ENCODE results near the gene PGAP2. TPM values are rescaled to one million over a fixed set of nuclear protein-coding genes. Genes with fewer than 3 reads are reported as not detected.

PGAP2 gene
- total RNA-seq, 2 experiments from 2014 or later, result 39.6 to 40.1 TPM

DNA sequence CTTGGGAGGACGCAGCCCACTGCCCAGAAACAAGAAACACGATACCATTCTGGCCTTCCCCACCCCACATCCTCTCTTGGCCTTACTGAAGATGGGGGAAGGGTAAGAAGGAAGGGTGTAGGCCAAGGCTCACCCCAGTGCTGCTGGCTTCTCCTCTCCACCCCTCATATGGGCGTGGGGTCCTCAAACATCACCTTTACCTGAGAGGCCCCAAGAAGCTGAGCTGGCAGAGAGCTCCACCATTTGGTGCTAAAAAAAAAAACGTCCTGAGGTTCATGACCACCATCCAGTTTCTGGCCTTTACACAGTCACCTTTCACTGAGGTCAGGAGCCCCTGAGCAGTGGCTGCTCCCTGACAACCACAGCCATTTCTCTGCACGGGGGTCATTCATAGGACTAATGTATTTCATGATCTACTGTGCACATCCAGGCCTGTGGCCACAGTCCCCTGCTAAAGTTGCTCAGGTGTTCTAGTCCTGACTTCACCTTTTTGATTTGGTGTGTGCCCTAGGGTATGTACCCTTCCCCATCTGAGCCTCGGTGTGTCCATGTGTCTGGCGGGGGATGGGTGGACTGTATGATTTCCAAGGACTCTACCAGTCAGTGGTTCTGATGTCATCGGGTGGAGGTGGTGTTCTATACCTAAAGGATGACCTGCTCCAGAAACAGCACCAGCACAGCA, 17.3 kb downstream of the PGAP2 start:
- CTCF ChIA-PET, result interaction anchor here (1.0 to 1.6 kb wide), 6 partner anchors 8 to 29 kb away, joined by 3 to 14 read pairs (median 4); partner anchors contain the start of gene PGAP2
- POLR2A ChIA-PET, result interaction anchor here (0.6 to 0.9 kb wide), 3 partner anchors 15 to 27 kb away, joined by 3 read pairs; partner anchors contain the start of gene RHOG

DNA sequence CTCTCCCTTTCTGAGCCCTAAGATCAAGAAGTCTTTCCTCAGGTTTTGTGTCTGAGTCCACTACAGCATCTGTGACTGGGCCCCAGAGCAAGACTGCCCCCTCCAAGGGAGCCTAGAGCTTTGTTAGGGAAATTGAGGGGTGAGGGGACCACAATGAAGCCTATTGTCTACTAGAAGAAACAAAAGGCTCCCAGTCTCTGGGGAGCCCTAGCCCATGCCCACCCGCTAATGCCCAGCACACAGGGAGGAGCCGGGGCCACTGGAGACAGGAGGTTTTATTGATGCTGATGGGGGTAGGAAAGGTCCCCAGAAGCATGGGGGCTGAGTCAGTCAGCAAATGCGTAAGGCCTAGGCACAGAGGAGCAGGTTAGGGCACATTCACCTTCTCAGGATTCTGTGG, 18.4 kb downstream of the PGAP2 start:
- ChIA-PET POLR2A (no interaction called here), CTCF (no interaction called here)

GRCh38 chr11:3827434-3828186, 19.2 kb downstream of the PGAP2 start:
- ChIA-PET CTCF (no interaction called here), POLR2A (no interaction called here)

- ChIA-PET CTCF (interaction anchor here (1.5 kb wide), 1 partner anchor 243 kb away, joined by 5 read pairs; no protein-coding TSS in a partner anchor), POLR2A (interaction anchor here (1.0 to 3.7 kb wide), 2 partner anchors 9 to 11 kb away, joined by 3 to 18 read pairs; partner anchors contain the start of gene RHOG)
Measured at GRCh38 chr11:3830088-3830487, 21.7 kb downstream of the PGAP2 start.

DNA sequence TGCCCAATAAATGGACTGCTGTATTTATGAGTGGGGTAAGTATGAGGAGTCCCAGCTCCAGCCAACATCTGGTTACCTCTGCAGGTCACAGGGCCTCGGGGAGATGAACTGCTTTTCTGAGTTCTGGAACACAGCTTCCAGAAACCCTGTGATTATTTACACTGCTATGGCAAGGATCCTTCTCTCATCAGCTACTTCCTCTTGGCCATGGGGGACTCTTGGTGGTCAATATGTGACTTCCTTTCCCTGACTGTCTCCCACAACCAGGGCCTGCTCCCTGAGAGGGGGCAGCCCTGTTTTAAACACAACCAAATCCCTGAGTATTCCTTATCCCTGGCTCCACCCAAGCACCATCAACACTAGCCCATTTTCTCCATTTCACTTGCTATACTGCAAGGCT, 22.4 kb downstream of the PGAP2 start:
- ChIA-PET POLR2A (interaction anchor here (1.0 to 3.7 kb wide), 3 partner anchors 9 to 22 kb away, joined by 3 to 18 read pairs (median 5); partner anchors contain the start of genes PGAP2 and RHOG), CTCF (interaction anchor here (1.2 to 3.2 kb wide), 5 partner anchors 9 to 242 kb away, joined by 3 to 13 read pairs (median 4); partner anchors contain the start of genes RHOG and STIM1)

DNA sequence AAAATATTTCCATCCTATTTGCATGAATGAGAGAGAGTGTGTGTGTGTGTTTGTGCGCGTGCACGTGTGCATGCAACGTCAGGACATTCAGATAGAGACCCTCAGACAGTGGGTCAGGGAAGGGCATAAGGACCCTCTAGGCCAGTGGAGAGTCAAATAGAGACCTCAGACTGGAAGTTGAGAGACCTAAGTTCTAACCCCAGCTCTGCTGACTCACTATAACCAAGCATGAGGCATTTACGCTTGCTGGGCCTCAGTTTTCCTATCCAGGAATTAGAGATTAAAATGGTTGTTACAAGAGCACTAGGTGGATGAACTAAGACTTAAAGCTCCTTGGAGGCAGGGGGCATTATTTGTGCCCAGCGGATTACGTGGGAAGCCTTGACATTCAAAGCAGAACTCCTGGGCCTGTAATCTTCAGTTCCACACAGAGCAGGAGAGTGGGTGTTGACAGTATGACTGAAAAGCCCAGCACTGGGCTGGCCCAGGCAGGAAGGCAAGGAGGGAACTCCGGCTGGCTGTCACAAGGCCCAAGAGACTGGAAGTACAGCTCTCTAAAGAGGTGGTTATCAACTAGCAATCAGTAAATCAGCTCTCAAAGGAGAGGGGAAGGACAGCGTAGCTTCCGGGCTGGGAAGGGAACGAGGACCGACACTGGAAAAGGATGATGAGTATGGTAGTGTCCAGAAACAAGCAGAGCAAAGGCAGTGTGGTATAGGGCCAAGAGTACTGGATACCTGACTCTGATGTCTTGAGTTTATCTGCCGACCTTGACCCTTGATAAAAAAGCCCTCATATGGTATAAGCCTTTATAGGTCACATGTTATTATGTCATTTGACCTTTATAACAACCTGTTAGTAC, 23.2 kb downstream of the PGAP2 start:
- ChIA-PET CTCF (interaction anchor here (0.6 to 3.2 kb wide), 7 partner anchors 8 to 241 kb away, joined by 3 to 13 read pairs (median 4); partner anchors contain the start of genes RHOG and STIM1), POLR2A (interaction anchor here (1.1 to 3.7 kb wide), 3 partner anchors 10 to 23 kb away, joined by 3 to 18 read pairs (median 5); partner anchors contain the start of genes PGAP2 and RHOG)

DNA sequence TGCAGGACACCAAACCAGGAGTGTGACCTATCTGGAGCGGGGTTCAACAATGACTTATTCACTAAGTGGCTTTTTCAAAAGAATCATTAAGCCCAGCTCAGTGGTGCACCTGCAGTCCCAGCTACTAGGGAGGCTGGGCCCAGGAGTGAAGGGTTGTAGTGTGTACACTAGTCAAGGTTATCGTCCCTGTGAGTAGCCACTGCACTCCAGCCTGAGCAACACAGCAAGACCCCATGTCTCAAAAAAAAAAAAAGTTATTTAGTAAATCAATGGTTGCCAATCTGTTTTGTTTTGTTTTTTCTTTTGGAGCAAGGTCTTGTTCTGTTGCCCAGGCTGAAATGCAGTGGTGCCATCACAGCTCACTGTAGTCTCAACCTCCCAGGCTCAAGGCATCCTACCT, 24.5 kb downstream of the PGAP2 start:
- POLR2A ChIA-PET, result interaction anchor here (0.7 kb wide), 1 partner anchor 98 kb away, joined by 3 read pairs; no protein-coding TSS in a partner anchor
- CTCF ChIA-PET, result interaction anchor here (1.2 to 3.2 kb wide), 3 partner anchors 9 to 24 kb away, joined by 3 to 13 read pairs (median 3); partner anchors contain the start of genes PGAP2 and RHOG

DNA sequence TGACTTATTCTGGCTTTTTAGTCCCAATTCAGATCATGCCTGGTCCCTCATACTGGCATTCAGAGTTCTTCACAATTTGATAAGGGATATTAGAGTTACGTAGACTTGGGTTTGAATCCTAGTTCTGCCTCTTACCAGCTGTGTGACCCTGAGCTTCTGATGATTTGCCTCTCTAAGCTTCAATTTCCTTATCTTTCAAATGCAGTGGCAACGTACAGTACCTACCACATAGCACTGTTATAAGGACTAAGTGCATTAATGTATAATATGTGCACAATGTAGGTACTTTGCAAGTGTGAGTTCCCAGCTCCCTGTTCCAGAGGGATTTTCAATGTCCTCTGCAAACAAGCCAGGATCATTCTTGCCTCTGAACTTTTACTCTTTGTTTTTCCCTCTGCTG, 25.1 kb downstream of the PGAP2 start:
- POLR2A ChIA-PET, result interaction anchor here (0.7 kb wide), 1 partner anchor 97 kb away, joined by 3 read pairs; no protein-coding TSS in a partner anchor

DNA sequence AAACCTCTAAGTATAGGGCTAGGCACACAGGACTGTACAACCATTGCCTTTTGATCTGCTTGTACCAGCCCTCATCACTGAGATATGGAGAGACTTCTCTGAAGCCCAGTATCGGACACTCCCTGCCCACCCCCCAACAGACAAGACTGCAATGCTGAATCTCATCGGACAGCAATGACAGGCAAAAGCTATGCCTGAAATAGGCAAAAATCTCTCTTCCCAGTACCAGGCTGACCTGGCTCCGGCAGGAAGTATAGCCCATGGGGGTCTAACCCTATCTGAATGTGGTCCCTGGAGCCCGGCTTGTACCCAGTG, 25.9 kb downstream of the PGAP2 start:
- ChIA-PET POLR2A (no interaction called here), CTCF (interaction anchor here (0.9 to 2.6 kb wide), 4 partner anchors 9 to 238 kb away, joined by 3 to 15 read pairs (median 4); partner anchors contain the start of genes PGAP2 and STIM1)

More for the DNA sequence above, 25.1 kb downstream of the PGAP2 start:
- CTCF ChIA-PET, result interaction anchor here (0.9 to 3.2 kb wide), 4 partner anchors 8 to 239 kb away, joined by 3 to 13 read pairs (median 4); partner anchors contain the start of genes PGAP2 and RHOG

DNA sequence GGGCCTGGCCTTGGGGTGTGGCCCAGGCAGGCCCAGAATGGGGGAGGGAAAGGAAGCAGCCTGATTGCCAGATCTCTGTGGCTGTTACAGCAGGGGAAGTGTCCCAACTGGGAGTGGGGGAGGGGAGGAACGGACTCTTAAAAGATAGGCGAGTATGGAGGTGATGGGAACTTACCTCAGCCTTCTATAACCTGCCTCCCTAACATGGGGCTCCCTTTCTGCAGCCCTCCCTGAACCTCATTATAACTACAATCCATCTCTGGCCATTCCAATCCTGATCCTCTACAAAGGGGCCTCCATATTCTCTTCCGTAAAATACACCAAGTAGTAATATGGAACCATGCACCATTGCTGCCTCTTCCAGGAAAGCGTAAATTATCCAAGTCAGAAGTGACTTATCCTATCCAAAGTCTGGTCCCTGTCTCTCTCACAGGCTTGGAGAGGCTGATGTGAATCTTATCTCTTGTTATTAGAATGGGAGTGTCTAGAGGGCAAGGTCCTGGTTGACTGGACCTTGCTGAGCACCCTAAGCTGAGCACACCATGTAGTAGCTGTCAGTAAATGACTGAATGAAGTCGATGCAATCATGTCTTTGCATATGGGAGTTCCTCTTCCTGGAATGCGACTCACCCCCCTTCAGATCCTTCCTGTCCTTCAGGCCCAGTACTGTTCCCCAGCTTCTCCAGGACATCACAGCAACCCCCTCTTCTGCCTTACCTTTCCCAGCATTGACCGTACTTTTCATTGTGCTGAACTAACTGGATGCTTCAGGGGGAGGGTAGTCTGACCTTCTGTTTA, 26.5 kb downstream of the PGAP2 start:
- POLR2A ChIA-PET, result no interaction called here
- CTCF ChIA-PET, result interaction anchor here (0.8 to 3.2 kb wide), 4 partner anchors 10 to 238 kb away, joined by 3 to 15 read pairs (median 10); partner anchors contain the start of gene STIM1

GRCh38 chr11:3835751-3836150, 27.4 kb downstream of the PGAP2 start:
- ChIA-PET CTCF (interaction anchor here (0.8 to 3.2 kb wide), 5 partner anchors 11 to 237 kb away, joined by 4 to 15 read pairs (median 10); partner anchors contain the start of genes PGAP2 and STIM1), POLR2A (no interaction called here)

GRCh38 chr11:3836903-3837302, 28.5 kb downstream of the PGAP2 start:
- POLR2A ChIA-PET, result interaction anchor here (0.5 to 3.3 kb wide), 3 partner anchors 18 to 70 kb away, joined by 4 to 19 read pairs (median 4); partner anchors contain the start of gene STIM1
- CTCF ChIA-PET, result interaction anchor here (0.6 to 3.2 kb wide), 6 partner anchors 12 to 236 kb away, joined by 3 to 15 read pairs (median 8); partner anchors contain the start of genes PGAP2 and STIM1

DNA sequence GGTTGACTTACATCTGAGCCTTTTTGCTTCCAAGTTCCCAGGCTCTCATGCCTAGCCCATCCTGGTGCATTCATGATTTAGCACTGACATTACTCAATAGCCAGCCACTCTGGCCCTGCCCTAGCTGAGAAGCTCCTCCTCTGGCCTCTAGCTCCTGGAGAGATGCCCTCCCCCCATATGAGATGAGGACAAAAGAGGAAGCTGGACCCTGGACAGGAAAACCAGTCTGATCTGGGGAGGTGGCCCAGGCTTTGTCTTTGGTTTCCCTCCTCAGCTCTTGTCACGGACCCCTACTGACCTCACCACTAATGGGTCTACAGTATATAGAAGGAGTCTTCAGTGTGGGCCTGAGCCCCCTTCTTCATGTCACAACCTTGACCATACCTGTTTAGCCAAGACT, 29.4 kb downstream of the PGAP2 start:
- ChIA-PET POLR2A (interaction anchor here (3.3 kb wide), 1 partner anchor 17 kb away, joined by 19 read pairs; the partner anchor contains the start of gene STIM1), CTCF (interaction anchor here (1.1 to 3.2 kb wide), 4 partner anchors 13 to 235 kb away, joined by 5 to 14 read pairs (median 8); partner anchors contain the start of gene PGAP2)

DNA sequence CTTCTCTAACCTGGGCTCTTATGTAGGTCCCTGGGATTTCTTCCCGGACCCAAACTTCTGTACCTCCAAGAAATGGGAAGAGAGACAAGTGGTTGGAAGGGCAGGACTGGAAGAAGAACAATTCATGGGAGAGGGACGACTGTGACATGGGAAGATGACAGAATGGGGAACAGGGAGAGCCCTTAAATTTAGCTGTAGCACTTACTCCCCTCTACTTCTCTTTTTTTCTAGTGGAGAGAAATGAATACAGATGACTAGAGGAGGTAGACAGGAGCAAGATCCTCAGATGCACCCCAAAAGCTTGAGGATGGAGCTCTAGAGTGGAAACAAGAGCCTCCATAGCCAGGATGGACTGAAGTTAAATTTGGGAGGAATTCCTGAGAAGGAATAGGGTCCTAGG, 30.1 kb downstream of the PGAP2 start:
- POLR2A ChIA-PET, result interaction anchor here (3.3 kb wide), 1 partner anchor 17 kb away, joined by 19 read pairs; the partner anchor contains the start of gene STIM1
- CTCF ChIA-PET, result interaction anchor here (1.1 to 1.9 kb wide), 3 partner anchors 7 to 234 kb away, joined by 4 to 6 read pairs (median 5); no protein-coding TSS in a partner anchor

DNA sequence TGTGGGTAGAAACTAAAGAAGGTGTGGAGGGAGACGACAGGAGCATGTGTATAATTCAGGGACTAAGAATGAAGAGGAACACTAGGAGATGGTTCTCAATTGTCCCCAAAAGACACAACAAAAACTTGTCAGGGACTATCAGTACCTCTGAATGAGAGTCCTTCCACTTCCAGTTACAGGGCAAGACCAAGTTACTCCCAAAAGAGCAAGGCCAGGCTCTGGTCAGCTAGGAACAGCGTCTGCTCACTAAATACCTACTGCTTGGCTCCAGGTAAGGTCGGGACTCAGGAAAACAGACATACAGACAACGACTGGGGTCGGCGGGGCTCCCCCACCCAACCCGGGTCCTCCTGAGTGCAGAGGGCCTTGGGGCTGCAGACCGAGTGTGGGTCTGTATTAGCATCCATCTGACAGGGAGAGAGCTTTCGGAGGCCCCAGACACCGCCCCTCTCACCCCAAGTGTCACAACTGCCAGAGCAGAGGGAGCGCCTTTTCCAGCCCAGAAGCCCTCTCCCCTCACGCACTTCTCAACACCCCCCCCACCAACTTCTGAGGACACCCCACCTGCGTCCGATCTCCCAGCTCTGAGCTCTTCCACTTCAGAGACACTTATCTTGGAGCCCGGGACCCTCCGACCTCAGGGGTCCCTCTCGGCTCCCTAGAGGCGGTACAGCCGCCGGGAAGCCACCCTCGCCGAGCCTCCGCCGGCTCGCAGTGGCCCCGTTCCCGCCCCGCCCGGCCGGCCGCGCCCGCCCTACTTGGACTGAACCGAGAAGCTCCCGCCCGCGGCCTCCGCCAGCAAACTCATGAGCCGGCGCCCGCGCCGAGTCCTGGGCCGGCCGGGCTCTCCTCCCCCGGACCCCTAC, 31.9 kb downstream of the PGAP2 start:
- POLR2A ChIA-PET, result interaction anchor here (0.8 to 2.7 kb wide), 9 partner anchors 10 to 218 kb away, joined by 3 to 63 read pairs (median 6); partner anchors contain the start of genes NUP98 and STIM1
- CTCF ChIA-PET, result interaction anchor here (0.5 to 7.2 kb wide), 12 partner anchors 9 to 233 kb away, joined by 3 to 74 read pairs (median 4); partner anchors contain the start of gene STIM1

DNA sequence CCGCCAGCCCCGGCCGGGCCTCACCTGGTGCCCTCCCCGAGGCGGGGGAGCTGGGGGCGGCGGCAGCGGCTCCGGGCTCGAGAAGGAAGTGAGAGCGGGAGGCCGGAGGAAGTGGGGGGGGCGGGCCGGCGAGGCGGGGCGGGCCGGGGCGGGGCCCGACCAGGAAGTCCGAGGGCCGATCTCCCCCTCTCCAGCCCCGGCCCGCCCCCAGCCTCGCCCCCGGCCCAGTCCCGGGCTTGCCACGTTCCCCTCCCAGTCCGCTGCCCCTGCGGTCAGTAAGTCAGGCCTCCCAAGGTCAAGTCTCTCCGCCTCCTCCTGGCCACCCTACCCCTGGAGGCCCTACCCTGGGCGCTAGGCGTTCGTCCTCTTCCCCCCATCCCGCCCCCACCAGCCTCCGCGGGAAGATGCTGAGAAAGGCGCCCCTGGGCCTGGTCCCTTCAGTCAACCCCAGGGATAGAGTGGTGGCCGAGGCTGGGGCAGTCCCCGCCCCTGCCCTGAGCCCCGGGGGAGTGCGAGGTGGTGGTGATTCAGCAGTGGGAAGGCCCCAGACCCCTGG, 32.6 kb downstream of the PGAP2 start, which contains the start of gene RHOG:
TSS of gene RHOG (minus strand) at position 90 of the 556 bp plus-strand sequence. CDS start 12,821 bp downstream, outside the sequence.
- CTCF ChIA-PET, result interaction anchor here (0.5 to 7.2 kb wide), 17 partner anchors 9 to 346 kb away, joined by 3 to 74 read pairs (median 4); partner anchors contain the start of gene STIM1
- POLR2A ChIA-PET, result interaction anchor here (0.6 to 2.7 kb wide), 15 partner anchors 9 to 254 kb away, joined by 3 to 63 read pairs (median 5); partner anchors contain the start of genes NUP98, RRM1 and STIM1

All from activated CD8-positive, alpha-beta memory T cell treated with anti-CD3 and anti-CD28 coated beads for 36 hours (primary cell).